GM23338 (cell line): ENCODE measurements around the gene MTHFD1L.
"Not testable (repeated sequence)": the region's sequence is repeated elsewhere in the genome, so short reads cannot be mapped to it uniquely, and the experiment has no call there.

Experiments used
- POLR2AphosphoS5 ChIP-seq: IDR thresholded peaks from 2 replicates; pipeline ENCODE4 v1.6.1; 2016; ENCODE audit warnings: antibody characterized with exemption, low read depth
- TF ChIP-seq, protein P1 (sequence below), 2 experiments: fragments of 200-600 bp in 1 of 2; sonication (generic) in 1 of 2; conservative IDR thresholded peaks; 2 replicates each; pipeline versions ENCODE4 v1.5.1 to v1.6.1; 2016 to 2017; ENCODE audit warnings: antibody characterized with exemption in 2 of 2, low read depth in 2 of 2, mild to moderate bottlenecking in 2 of 2, moderate library complexity in 1 of 2

DNA sequence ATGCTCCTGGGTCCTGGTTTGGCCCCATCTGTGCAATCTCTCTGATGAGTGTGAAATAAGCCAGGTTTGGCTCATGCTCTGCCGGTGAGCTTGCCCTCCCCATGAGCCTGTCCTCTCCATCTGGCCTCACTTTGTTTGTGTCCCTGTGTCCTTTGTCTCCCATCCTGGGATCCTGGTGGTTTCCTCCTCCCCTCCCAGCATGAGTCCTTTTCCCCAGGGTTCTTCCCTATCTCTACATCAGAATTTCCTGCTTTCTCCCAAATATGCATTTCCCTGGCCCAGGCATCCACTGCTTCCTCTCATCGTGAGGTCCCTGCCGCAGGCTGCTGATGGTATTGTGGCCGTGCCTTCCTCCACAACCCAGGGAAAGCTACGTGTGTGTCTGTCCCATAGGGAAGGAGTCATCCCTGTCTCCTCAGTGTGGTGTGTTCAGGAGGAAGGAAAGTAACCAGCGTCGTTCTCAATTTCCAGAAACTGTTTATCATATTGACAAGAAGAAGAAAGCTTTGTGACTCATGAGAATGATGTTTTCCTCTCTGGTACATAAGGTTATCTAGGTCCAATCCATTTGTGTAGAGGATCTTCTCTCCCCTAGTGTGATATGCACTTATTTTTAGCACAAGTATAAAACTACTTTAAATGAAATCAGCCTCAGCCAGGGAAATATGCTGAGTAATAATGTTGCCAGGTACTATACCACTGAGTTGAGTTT, 180.2 kb downstream of the MTHFD1L start:
- TF ChIP-seq, protein P1, sequence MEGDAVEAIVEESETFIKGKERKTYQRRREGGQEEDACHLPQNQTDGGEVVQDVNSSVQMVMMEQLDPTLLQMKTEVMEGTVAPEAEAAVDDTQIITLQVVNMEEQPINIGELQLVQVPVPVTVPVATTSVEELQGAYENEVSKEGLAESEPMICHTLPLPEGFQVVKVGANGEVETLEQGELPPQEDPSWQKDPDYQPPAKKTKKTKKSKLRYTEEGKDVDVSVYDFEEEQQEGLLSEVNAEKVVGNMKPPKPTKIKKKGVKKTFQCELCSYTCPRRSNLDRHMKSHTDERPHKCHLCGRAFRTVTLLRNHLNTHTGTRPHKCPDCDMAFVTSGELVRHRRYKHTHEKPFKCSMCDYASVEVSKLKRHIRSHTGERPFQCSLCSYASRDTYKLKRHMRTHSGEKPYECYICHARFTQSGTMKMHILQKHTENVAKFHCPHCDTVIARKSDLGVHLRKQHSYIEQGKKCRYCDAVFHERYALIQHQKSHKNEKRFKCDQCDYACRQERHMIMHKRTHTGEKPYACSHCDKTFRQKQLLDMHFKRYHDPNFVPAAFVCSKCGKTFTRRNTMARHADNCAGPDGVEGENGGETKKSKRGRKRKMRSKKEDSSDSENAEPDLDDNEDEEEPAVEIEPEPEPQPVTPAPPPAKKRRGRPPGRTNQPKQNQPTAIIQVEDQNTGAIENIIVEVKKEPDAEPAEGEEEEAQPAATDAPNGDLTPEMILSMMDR (conservative IDR thresholded peaks at IDR 0.05; ENCODE audit: low read depth in 2 of 2): not testable (repeated sequence)
- TF ChIP-seq POLR2AphosphoS5: not testable (repeated sequence)
